ENCODE measurements around the gene DOHH.

GRCh38 chr19:3469638-3470499 lies 30.6 kb downstream of the DOHH start:
- TF ChIP-seq CTCF (IDR thresholded peaks at IDR 0.05 in 4 of 5, conservative IDR thresholded peaks at IDR 0.05 in 1 of 5) (no peak), POLR2A (IDR thresholded peaks at IDR 0.05) (no peak)

Data from gastrocnemius medialis (tissue), 4 donors.